ENCODE measurements around the gene GNG8. TPM values are rescaled to one million over a fixed set of nuclear protein-coding genes. Genes with fewer than 3 reads are reported as not detected.

The GNG8 gene
- total RNA-seq, 2 experiments from 2014 or later: not detected

GRCh38 chr19:46648961-46649960 is 13.3 kb upstream of the GNG8 start:
- no peak overlapping the region for H3K4me3 ChIP-seq (ENCODE audit: low read depth, low read length, poor library complexity, severe bottlenecking)
- no peak overlapping the region for H2AFZ ChIP-seq (ENCODE audit: low read length)
- POLR2A ChIA-PET: no interaction called here
- no peaks in the 10 kb centered on the region for H4K20me1 ChIP-seq (ENCODE audit: insufficient read depth, low read length)
- no peaks in the 10 kb centered on the region for H3K9me2 ChIP-seq (ENCODE audit: insufficient read depth, low read length)
- no peaks in the 10 kb centered on the region for H3K79me2 ChIP-seq (ENCODE audit: insufficient read depth, low read depth, low read length)
- no peak for DNase-seq (ENCODE audit: low spot score)
- no peak overlapping the region for H3K27ac ChIP-seq (ENCODE audit: low read depth, low read length, poor library complexity, severe bottlenecking)
- intact Hi-C loops (cut with micrococcal nuclease; ENCODE audit: unreplicated experiment): no loop called here
- H3K9me3 ChIP-seq (ENCODE audit: low read length): no peaks in the 10 kb centered on the region
- no TSS peak for BruUV-seq (replicated peaks)
- no peaks in the 10 kb centered on the region for H3K36me3 ChIP-seq (ENCODE audit: insufficient read depth, low read length)
- no peak overlapping the region for H3K4me2 ChIP-seq (ENCODE audit: low read length)
- TF ChIP-seq EZH2phosphoT487 (IDR thresholded peaks at IDR 0.05; ENCODE audit: borderline replicate concordance, low read depth, low read length): no peak
- CTCF ChIA-PET (ENCODE audit: unreplicated experiment): no interaction called here
- H3K4me1 ChIP-seq (ENCODE audit: insufficient read depth, low read length, poor library complexity, severe bottlenecking): no peaks in the 10 kb centered on the region

- TF ChIP-seq EZH2phosphoT487 (IDR thresholded peaks at IDR 0.05; ENCODE audit: borderline replicate concordance, low read depth, low read length) (no peak), CTCF (conservative IDR thresholded peaks at IDR 0.05; ENCODE audit: low read length) (no peak)
- Histone ChIP-seq H4K20me1 (ENCODE audit: insufficient read depth, low read length) (no peaks in the 10 kb centered on the region), H3K36me3 (ENCODE audit: insufficient read depth, low read length) (no peaks in the 10 kb centered on the region), H3K9me2 (ENCODE audit: insufficient read depth, low read length) (no peaks in the 10 kb centered on the region), H3K4me2 (ENCODE audit: low read length) (no peak overlapping the region), H3K4me3 (ENCODE audit: low read depth, low read length, poor library complexity, severe bottlenecking) (no peak overlapping the region), H2AFZ (ENCODE audit: low read length) (no peak overlapping the region), H3K79me2 (ENCODE audit: insufficient read depth, low read depth, low read length) (no peaks in the 10 kb centered on the region), H3K9me3 (ENCODE audit: low read length) (no peaks in the 10 kb centered on the region), H3K4me1 (ENCODE audit: insufficient read depth, low read length, poor library complexity, severe bottlenecking) (no peaks in the 10 kb centered on the region), H3K27ac (ENCODE audit: low read depth, low read length, poor library complexity, severe bottlenecking) (no peak overlapping the region)
- BruUV-seq (replicated peaks): no TSS peak
- no peak for DNase-seq (ENCODE audit: low spot score)
- intact Hi-C loops (cut with micrococcal nuclease; ENCODE audit: unreplicated experiment): no loop called here
- POLR2A ChIA-PET: no interaction called here
- CTCF ChIA-PET (ENCODE audit: unreplicated experiment): no interaction called here
Measured at GRCh38 chr19:46648060-46648960, 12.3 kb upstream of the GNG8 start.

- DNase-seq (ENCODE audit: low spot score): no peak
- POLR2A ChIA-PET: no interaction called here
Measured at GRCh38 chr19:46646402-46646801, 10.4 kb upstream of the GNG8 start.

More at GRCh38 chr19:46646402-46646801, 10.4 kb upstream of the GNG8 start:
- Histone ChIP-seq H3K27ac (ENCODE audit: low read depth, low read length, poor library complexity, severe bottlenecking) (no peak overlapping the region), H3K79me2 (ENCODE audit: insufficient read depth, low read depth, low read length) (no peaks in the 10 kb centered on the region), H3K4me2 (ENCODE audit: low read length) (no peak overlapping the region), H2AFZ (ENCODE audit: low read length) (no peak overlapping the region), H3K36me3 (ENCODE audit: insufficient read depth, low read length) (no peaks in the 10 kb centered on the region), H3K4me3 (ENCODE audit: low read depth, low read length, poor library complexity, severe bottlenecking) (no peak overlapping the region), H3K9me2 (ENCODE audit: insufficient read depth, low read length) (no peaks in the 10 kb centered on the region), H4K20me1 (ENCODE audit: insufficient read depth, low read length) (no peaks in the 10 kb centered on the region), H3K9me3 (ENCODE audit: low read length) (no peaks in the 10 kb centered on the region), H3K4me1 (ENCODE audit: insufficient read depth, low read length, poor library complexity, severe bottlenecking) (no peaks in the 10 kb centered on the region)
- intact Hi-C loops (cut with micrococcal nuclease; ENCODE audit: unreplicated experiment): no loop called here
- TF ChIP-seq CTCF (conservative IDR thresholded peaks at IDR 0.05; ENCODE audit: low read length): no peak
- TF ChIP-seq EZH2phosphoT487 (IDR thresholded peaks at IDR 0.05; ENCODE audit: borderline replicate concordance, low read depth, low read length): no peak
- BruUV-seq (replicated peaks): no TSS peak
- CTCF ChIA-PET (ENCODE audit: unreplicated experiment): no interaction called here

Measured in OCI-LY7 (cell line).